HG03442 (cell line): Measurements from ENCODE around the gene SNTN.
"Not testable (repeated sequence)": the region's sequence is repeated elsewhere in the genome, so short reads cannot be mapped to it uniquely, and the experiment has no call there.

ENCODE experiments used
- ATAC-seq: cut with Tn5 transposase; IDR thresholded peaks from one replicate; pipeline ENCODE4 v1.9.1; 2021; ENCODE audit warnings: mild to moderate bottlenecking, moderate library complexity; ENCODE audit not compliant: unreplicated experiment

SNTN gene

DNA sequence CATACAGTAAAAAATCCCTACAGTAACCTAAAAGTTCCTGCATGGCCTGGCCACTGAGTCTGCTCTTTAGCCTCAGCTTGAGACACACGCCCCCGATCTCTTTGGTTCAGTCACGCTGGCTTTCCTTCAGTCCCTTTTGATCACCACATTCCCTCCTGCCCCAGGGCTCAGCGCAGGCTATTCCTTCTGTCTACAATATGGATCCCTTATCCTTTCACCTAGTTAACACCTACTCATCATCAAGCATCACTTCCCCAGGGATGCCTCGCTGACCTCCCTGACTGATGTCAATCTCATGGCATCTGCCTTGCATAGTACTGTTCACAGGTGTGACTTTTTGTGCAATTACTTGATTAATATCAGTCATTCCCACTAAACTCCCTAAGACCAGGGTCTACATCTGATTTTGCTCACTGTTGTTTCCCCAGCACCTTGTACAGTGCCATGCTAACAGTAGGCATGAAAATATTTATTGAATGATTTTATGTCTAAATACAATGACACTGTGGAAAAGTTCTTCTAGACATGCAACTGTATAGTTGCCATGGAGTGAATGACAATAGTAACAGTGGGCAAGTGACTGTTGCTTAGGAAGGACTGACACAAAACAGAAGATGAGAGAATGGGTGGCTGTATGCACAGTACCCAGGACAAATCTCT, at the start of gene SNTN:
SNTN (plus strand) TSS at position 610 of the 660 bp plus-strand sequence; CDS start at position 623, 13 bp downstream.
- ATAC-seq: no peak

DNA sequence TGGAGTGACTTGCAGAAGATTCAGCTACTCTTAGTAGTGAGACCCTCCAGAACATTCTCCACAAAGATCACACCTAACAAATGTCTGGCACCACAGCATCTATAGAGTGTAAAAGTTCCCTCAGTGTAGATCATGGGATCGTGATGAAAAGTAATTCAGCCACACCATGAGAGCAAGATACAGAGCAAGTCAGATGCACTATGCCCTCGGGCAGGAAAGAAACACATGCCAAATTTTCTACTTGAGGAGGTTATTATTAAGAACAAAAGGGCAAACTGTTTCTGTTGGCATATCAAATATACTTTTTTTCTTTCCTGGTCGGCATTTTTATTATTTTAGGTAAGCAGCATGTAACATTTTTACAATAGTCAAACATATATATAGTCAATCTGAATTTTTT, 44.8 kb upstream of the SNTN start:
- no peak for ATAC-seq

DNA sequence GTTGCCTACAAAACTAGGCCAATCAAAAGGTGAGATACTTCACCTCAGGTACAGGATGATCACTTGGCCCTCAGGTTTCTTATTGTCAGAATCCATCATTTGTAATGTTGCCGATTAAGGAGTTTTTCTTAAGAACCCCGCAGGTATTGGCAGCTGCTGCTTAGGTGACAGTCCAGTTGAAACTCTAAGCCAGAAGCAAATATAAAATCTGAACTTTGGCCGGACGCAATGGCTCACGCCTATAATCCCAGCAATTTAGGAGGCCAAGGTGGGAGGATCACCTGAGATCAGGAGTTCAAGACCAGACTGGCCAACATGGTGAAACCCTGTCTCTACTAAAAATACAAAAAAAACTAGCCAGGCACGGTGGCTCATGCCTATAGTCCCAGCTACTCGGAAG, 43.1 kb upstream of the SNTN start:
- no peak for ATAC-seq

- ATAC-seq: no peak
These were observed 42.6 kb upstream of the SNTN start for GRCh38 chr3:63609834-63610233.

- no peak for ATAC-seq
These were observed 41.1 kb upstream of the SNTN start for GRCh38 chr3:63611382-63611781.

- ATAC-seq: no peak
These were observed 38.9 kb upstream of the SNTN start for GRCh38 chr3:63613561-63613960.

GRCh38 chr3:63617391-63617790, 35.1 kb upstream of the SNTN start:
- no peak for ATAC-seq

GRCh38 chr3:63624941-63625560, 27.4 kb upstream of the SNTN start:
- ATAC-seq: no peak

DNA sequence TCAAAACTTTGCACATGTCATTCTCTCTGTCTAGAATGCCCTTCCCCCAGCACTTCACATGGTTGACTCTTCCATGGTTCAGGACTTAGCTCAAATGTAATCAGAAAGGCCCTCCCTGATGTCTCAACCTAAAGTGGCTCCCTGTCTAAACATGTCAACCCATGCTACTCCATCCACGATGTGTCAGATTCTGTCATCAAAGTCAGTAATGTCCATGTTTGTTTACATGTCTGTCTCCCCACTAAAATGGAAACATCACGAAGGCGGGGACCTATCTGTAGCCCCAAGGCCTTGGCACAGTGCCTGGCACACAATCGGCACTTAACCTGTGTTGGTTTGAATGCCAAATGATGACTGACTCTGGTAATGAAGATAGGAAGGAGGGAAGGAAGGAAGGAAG, 20.8 kb upstream of the SNTN start:
- no peak for ATAC-seq

- no peak for ATAC-seq
These were observed 17.3 kb upstream of the SNTN start for GRCh38 chr3:63635186-63635585.

DNA sequence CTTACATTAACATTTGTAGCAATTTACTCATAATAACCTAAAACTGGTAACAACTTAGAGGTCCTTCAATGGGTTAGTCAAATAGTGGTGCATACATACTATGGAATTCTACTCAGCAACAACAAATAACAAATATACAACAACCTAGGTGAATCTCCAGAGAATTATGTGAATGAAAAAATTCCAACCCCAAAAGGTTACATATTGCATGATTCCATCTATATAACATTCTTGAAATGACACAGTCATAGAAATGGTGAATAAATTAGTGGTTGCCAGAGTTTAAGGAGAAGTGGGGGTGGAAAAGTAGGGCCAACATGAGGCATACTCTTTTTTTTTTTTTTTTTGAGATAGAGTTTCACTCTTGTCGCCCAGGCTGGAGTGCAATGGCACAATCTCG, 12.7 kb upstream of the SNTN start:
- no peak for ATAC-seq

DNA sequence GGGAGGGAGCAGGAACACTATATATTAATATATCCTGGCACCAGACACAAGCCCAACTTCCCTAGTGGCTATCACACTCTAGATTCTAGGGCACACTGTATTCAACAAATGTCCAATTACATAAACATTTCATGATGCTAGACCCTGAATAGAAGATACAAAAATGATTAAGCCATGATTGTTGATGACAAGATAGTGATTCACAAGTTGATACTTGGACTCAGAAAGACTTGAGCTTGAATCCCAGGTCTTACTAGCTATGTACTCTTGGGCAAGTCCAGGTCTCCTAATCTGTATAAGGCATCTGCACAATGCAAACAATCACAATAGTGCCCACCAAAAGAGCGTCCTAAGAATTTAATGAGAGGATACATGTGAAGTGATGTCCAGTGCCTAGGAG, 10.0 kb upstream of the SNTN start:
- no peak for ATAC-seq

GRCh38 chr3:63644212-63644797, 8.2 kb upstream of the SNTN start:
- ATAC-seq: no peak

DNA sequence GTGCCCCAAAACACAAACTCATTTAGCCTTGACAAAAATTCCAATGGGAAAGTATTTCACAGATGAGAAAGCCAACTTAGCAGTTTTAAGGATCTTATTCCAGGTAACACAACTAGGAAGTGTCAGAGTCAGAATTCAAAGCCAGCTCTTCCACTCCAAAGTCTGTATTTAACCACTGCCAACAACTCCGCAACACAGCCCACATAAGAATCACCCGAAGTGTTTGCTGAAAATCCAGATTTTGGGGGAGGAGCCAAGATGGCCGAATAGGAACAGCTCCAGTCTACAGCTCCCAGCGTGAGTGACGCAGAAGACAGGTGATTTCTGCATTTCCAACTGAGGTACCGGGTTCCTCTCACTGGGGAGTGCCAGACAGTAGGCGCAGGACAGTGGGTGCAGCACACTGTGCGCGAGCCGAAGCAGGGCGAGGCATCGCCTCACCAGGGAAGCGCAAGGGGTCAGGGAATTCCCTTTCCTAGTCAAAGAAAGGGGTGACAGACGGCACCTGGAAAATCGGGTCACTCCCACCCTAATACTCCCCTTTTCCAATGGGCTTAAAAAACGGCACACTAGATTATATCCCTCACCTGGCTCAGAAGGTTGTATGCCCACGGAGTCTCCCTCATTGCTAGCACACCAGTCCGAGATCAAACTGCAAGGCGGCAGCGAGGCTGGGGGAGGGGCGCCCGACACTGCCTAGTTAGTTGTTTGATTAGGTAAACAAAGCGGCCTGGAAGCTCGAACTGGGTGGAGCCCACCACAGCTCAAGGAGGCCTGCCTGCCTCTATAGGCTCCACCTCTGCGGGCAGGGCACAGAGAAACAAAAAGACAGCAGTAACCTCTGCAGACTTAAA, 7.3 kb upstream of the SNTN start:
- not testable (repeated sequence) for ATAC-seq

- ATAC-seq: no peak
These were observed 1.7 kb downstream of the SNTN start for GRCh38 chr3:63654211-63654610.

GRCh38 chr3:63654931-63655330, 2.5 kb downstream of the SNTN start:
- ATAC-seq: no peak

GRCh38 chr3:63655519-63655918, 3.0 kb downstream of the SNTN start:
- ATAC-seq: no peak

GRCh38 chr3:63656786-63657185, 4.3 kb downstream of the SNTN start:
- no peak for ATAC-seq

DNA sequence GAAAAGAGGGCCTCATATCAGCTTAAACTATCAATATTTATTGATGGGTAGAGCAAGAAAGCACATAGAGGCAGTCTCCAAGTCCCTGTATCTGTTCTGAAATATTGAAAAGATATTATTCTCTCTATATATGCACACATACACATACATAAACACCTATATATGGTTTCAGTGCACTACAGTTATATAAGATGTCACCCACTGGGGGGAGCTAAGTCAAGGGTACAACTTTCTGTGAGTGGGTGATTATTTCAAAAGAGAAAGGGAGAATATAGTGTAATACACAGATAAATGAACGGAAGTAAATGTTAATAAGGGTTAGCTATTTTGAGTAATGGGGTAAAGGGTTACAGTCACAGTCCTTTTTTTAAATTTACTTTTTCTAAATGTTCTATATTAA, 8.8 kb downstream of the SNTN start:
- no peak for ATAC-seq

DNA sequence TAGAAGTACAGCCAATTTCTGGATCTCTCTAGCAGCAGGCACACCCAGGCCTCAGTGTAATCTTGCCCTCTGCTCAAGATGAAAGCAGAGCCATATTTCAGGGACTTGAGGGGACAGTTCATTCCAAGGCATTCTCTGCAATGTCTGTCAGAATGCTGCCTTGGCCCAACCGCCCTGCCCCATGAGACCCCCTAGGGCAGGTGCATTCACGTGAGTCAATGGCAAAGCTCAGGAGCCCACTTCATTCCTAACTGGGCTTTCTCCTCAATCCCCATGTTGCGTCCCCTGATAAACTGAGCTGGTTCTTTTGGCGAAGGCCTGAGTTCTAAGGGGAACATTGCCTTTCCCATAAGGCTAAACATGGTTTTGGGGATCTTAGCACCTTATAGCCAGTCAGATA, 9.5 kb downstream of the SNTN start:
- ATAC-seq: no peak

DNA sequence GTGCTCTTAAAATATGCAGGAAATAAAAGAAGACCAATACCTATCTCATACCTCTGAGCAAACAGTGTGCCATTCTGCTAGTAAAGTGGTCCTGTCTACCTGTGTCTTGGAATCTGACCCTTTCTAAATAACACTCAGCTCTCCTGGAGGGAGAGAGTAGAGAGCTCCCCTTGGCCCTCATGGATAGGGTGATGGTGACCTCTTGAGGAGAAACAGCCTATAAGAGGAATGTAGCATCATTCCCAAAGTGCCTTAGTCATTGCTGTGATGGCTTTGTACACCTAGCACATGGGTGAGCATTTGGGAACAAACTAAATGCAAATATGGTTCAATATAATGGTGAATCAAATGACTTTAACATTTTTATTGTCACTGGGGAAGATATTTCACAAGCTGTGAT, 10.0 kb downstream of the SNTN start:
- no peak for ATAC-seq

DNA sequence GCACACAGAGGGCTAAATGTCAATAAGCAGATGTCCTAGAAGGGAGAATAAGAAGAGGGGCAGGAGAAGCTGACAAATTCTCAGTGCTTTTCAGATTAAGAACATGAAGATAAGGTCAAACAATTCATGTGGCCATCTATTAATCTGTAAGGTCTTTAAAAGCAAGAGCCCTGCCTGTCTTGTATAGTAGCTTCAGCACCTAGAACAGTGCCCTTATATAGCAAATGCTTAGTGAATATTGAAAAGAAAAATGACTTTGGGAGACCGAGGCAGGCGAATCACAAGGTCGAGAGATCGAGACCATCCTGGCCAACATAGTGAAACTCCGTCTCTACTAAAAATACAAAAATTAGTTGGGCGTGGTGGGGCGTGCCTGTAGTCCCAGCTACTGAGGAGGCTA, 18.1 kb downstream of the SNTN start:
- ATAC-seq: no peak
